ENCODE data around the gene USP8. TPM values are rescaled to one million over a fixed set of nuclear protein-coding genes. Genes with fewer than 3 reads are reported as not detected.

USP8 gene
- polyA plus RNA-seq, 1 donor from 2014 or later = 31.8 TPM

DNA sequence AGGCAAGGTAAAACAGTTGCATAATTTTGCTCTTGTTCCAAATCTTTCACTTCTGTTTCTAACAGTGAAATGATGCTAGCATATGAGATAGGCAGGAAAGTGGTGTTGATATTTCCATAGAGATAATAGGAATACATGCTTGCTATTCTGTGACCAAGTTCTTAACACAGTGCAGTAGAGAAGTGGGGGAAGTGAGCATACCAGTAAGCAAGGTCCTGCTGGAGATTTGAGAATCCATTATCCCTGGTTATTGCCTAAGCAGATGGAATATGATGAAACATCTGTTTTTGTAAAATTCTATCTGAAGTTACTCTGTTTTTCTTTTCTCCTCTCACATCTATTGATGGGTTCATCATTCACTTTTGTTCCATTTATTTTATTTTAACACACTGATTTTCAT lies 28.7 kb downstream of the USP8 start:
- no peaks in the 10 kb centered on the region for H3K36me3 ChIP-seq (ENCODE audit: insufficient read depth, low read length)
- H3F3A ChIP-seq (ENCODE audit: insufficient read depth, low read length, poor library complexity, severe bottlenecking) = no peaks in the 10 kb centered on the region
- H2AFZ ChIP-seq (ENCODE audit: low read depth, low read length) = no peak overlapping the region
- H3K79me2 ChIP-seq (replicated peaks; ENCODE audit: insufficient read depth, low read length) = no peaks in the 10 kb centered on the region
- no peak overlapping the region for H3K9ac ChIP-seq (ENCODE audit: low read length)
- H3K27me3 ChIP-seq (ENCODE audit: insufficient read depth, low read depth, low read length) = no peaks in the 10 kb centered on the region
- TF ChIP-seq EP300 (conservative IDR thresholded peaks at IDR 0.05; ENCODE audit: poor library complexity, severe bottlenecking) = no peak
- TF ChIP-seq MXI1 (conservative IDR thresholded peaks at IDR 0.05; ENCODE audit: poor library complexity, severe bottlenecking) = no peak
- TF ChIP-seq, protein P1, sequence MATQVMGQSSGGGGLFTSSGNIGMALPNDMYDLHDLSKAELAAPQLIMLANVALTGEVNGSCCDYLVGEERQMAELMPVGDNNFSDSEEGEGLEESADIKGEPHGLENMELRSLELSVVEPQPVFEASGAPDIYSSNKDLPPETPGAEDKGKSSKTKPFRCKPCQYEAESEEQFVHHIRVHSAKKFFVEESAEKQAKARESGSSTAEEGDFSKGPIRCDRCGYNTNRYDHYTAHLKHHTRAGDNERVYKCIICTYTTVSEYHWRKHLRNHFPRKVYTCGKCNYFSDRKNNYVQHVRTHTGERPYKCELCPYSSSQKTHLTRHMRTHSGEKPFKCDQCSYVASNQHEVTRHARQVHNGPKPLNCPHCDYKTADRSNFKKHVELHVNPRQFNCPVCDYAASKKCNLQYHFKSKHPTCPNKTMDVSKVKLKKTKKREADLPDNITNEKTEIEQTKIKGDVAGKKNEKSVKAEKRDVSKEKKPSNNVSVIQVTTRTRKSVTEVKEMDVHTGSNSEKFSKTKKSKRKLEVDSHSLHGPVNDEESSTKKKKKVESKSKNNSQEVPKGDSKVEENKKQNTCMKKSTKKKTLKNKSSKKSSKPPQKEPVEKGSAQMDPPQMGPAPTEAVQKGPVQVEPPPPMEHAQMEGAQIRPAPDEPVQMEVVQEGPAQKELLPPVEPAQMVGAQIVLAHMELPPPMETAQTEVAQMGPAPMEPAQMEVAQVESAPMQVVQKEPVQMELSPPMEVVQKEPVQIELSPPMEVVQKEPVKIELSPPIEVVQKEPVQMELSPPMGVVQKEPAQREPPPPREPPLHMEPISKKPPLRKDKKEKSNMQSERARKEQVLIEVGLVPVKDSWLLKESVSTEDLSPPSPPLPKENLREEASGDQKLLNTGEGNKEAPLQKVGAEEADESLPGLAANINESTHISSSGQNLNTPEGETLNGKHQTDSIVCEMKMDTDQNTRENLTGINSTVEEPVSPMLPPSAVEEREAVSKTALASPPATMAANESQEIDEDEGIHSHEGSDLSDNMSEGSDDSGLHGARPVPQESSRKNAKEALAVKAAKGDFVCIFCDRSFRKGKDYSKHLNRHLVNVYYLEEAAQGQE (IDR thresholded peaks at IDR 0.05; ENCODE audit: borderline replicate concordance) = no peak
- no peaks in the 10 kb centered on the region for H3K9me2 ChIP-seq (ENCODE audit: insufficient read depth, low read length)
- no peak overlapping the region for H3K4me3 ChIP-seq (ENCODE audit: low read length)
- H3K9me3 ChIP-seq (ENCODE audit: low read length) = no peaks in the 10 kb centered on the region
- H4K20me1 ChIP-seq (ENCODE audit: insufficient read depth) = no peaks in the 10 kb centered on the region
- H3K4me2 ChIP-seq (ENCODE audit: low read length) = no peak overlapping the region
- no peak overlapping the region for H3K27ac ChIP-seq (ENCODE audit: low read length)

DNA sequence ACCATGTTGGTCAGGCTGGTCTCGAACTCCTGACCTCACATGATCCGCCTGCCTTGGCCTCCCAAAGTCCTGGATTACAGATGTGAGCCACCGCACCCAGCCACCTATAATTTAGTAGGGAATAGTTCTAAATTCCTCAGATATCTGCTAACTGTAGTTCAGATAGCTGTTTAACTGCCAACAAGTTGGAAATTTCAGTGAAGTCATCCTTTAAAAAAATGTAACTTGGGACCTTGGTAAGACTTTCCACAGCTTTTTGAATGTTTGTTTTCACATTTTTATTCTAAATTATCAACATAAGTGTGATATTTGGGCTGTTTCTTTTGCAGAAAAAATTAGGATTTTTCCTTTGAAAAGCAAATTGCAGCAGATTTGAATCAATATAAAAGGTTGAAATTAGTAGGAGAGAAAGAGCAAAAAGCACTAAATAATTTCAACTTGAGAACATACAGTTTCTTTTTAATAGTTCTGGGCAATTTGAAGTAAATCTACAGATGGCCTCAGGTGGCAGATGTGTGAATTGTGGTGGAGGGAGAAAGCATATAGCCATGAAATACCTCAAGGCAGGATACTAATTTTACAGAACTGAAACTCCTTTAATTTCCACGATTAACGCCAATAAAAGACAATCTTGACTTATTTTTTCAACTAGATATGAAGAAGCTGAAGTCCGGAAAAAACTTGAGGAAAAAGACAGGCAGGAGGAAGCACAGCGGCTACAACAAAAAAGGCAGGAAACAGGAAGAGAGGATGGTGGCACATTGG lies 34.3 kb downstream of the USP8 start:
- Histone ChIP-seq H3K9ac (ENCODE audit: low read length) (no peak overlapping the region), H3F3A (ENCODE audit: insufficient read depth, low read length, poor library complexity, severe bottlenecking) (no peaks in the 10 kb centered on the region), H2AFZ (ENCODE audit: low read depth, low read length) (no peak overlapping the region), H3K27me3 (ENCODE audit: insufficient read depth, low read depth, low read length) (no peaks in the 10 kb centered on the region), H3K27ac (ENCODE audit: low read length) (no peak overlapping the region), H3K9me2 (ENCODE audit: insufficient read depth, low read length) (no peaks in the 10 kb centered on the region), H3K4me3 (ENCODE audit: low read length) (no peak overlapping the region), H3K4me2 (ENCODE audit: low read length) (no peak overlapping the region), H3K79me2 (replicated peaks; ENCODE audit: insufficient read depth, low read length) (no peaks in the 10 kb centered on the region), H3K9me3 (ENCODE audit: low read length) (no peaks in the 10 kb centered on the region), H4K20me1 (ENCODE audit: insufficient read depth) (no peaks in the 10 kb centered on the region), H3K36me3 (ENCODE audit: insufficient read depth, low read length) (no peaks in the 10 kb centered on the region)
- TF ChIP-seq SMC3 (conservative IDR thresholded peaks at IDR 0.05; ENCODE audit: poor library complexity) = no peak
- TF ChIP-seq MXI1 (conservative IDR thresholded peaks at IDR 0.05; ENCODE audit: poor library complexity, severe bottlenecking) = no peak
- TF ChIP-seq, protein P2, sequence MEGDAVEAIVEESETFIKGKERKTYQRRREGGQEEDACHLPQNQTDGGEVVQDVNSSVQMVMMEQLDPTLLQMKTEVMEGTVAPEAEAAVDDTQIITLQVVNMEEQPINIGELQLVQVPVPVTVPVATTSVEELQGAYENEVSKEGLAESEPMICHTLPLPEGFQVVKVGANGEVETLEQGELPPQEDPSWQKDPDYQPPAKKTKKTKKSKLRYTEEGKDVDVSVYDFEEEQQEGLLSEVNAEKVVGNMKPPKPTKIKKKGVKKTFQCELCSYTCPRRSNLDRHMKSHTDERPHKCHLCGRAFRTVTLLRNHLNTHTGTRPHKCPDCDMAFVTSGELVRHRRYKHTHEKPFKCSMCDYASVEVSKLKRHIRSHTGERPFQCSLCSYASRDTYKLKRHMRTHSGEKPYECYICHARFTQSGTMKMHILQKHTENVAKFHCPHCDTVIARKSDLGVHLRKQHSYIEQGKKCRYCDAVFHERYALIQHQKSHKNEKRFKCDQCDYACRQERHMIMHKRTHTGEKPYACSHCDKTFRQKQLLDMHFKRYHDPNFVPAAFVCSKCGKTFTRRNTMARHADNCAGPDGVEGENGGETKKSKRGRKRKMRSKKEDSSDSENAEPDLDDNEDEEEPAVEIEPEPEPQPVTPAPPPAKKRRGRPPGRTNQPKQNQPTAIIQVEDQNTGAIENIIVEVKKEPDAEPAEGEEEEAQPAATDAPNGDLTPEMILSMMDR (IDR thresholded peaks at IDR 0.05; ENCODE audit: poor library complexity, severe bottlenecking) = no peak
- TF ChIP-seq, protein P1 (IDR thresholded peaks at IDR 0.05; ENCODE audit: borderline replicate concordance) = no peak
- TF ChIP-seq EP300 (conservative IDR thresholded peaks at IDR 0.05; ENCODE audit: poor library complexity, severe bottlenecking) = no peak
- no peak for TF ChIP-seq EZH2 (IDR thresholded peaks at IDR 0.05; ENCODE audit: borderline replicate concordance, insufficient read depth, low read length, poor library complexity, severe bottlenecking)
